ENCODE data around the gene XRCC4. TPM values are rescaled to one million over a fixed set of nuclear protein-coding genes. Genes with fewer than 3 reads are reported as not detected.

Gene XRCC4
- total RNA-seq, 1 experiment from 2014 or later = 13.8 TPM

DNA sequence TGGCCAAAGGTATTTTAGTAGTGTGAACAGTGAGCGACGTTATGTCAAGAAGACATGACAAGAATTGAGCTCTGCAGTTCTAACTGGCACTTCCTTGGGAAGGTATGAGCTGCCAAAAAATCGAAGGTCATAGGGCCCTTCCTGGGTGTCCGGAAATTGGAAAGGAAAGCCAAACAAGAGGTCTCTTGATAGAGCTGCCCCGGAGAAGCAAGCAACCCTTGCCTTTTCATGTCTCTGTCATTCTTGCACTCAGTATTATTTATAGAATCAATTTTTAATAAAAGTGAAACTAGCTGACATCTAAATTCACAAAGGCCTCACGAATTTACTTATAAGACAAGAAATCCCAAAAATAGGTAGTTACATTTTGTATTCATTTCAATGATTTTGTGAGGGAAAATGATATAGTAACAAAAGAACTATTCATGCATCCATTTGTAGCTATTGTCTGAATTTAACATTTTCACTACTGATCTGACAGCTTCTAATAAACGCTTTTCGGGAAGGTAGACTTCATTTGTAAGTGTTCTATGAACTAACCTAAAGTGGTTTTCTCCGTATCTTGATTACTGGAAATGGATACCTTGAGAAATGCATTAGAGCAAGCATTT lies 280.4 kb downstream of the XRCC4 start:
- ATAC-seq (no peak), DNase-seq (no peak)
- intact Hi-C loops (cut with micrococcal nuclease) = no loop called here
- Histone ChIP-seq H3K9me2 (replicated peaks; ENCODE audit: low read length) (no peaks in the 10 kb centered on the region), H2AFZ (ENCODE audit: low read length) (no peak overlapping the region), H3K27me3 (ENCODE audit: low read length) (no peaks in the 10 kb centered on the region), H3K4me1 (ENCODE audit: insufficient read depth, low read length) (no peaks in the 10 kb centered on the region), H3K79me2 (ENCODE audit: low read length) (no peaks in the 10 kb centered on the region), H3K9me3 (ENCODE audit: low read length) (no peaks in the 10 kb centered on the region), H4K20me1 (ENCODE audit: low read length) (no peaks in the 10 kb centered on the region), H3K4me2 (ENCODE audit: low read length) (no peak overlapping the region), H3K4me3 (ENCODE audit: low read length) (no peak overlapping the region), H3F3A (ENCODE audit: low read length, unreplicated experiment) (no peaks in the 10 kb centered on the region), H3K9ac (ENCODE audit: low read length) (no peak overlapping the region), H3K36me3 (ENCODE audit: low read depth, low read length) (no peaks in the 10 kb centered on the region), H3K27ac (ENCODE audit: low read length) (no peak overlapping the region)
- BruUV-seq (replicated peaks) = no TSS peak
- TF ChIP-seq EZH2 (IDR thresholded peaks at IDR 0.05; ENCODE audit: low read length, unreplicated experiment) (no peak), EZH2phosphoT487 (IDR thresholded peaks at IDR 0.05; ENCODE audit: borderline replicate concordance, low read length) (no peak)
- TF ChIP-seq, protein P1, sequence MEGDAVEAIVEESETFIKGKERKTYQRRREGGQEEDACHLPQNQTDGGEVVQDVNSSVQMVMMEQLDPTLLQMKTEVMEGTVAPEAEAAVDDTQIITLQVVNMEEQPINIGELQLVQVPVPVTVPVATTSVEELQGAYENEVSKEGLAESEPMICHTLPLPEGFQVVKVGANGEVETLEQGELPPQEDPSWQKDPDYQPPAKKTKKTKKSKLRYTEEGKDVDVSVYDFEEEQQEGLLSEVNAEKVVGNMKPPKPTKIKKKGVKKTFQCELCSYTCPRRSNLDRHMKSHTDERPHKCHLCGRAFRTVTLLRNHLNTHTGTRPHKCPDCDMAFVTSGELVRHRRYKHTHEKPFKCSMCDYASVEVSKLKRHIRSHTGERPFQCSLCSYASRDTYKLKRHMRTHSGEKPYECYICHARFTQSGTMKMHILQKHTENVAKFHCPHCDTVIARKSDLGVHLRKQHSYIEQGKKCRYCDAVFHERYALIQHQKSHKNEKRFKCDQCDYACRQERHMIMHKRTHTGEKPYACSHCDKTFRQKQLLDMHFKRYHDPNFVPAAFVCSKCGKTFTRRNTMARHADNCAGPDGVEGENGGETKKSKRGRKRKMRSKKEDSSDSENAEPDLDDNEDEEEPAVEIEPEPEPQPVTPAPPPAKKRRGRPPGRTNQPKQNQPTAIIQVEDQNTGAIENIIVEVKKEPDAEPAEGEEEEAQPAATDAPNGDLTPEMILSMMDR (conservative IDR thresholded peaks at IDR 0.05; ENCODE audit: low read depth, low read length) = no peak
- CTCF ChIA-PET = no interaction called here
- POLR2A ChIA-PET (ENCODE audit: unreplicated experiment) = no interaction called here

DNA sequence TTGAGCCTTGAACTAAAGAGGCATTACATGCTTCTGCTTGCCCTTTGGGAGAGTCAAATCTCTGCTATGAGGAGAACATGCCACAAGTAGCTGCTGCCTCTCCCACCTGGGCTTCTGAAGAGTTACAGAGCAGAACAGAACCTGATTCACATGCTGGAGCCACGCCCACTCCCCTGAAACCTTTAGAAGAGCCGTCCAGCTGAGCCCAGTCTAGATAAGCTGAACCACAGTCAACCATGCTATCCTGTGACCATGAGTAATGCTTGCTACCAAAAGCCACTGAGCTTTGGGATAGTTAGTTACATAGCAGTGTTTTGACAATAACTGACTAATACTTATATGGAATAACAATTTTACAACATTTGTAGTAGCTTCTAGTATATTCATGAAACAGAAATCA lies 283.2 kb downstream of the XRCC4 start:
- Histone ChIP-seq H3K27ac (ENCODE audit: low read length) (no peak overlapping the region), H3K4me3 (ENCODE audit: low read length) (no peak overlapping the region), H3K4me1 (ENCODE audit: insufficient read depth, low read length) (no peaks in the 10 kb centered on the region), H3F3A (ENCODE audit: low read length, unreplicated experiment) (no peaks in the 10 kb centered on the region), H2AFZ (ENCODE audit: low read length) (no peak overlapping the region), H3K9me3 (ENCODE audit: low read length) (no peaks in the 10 kb centered on the region), H3K4me2 (ENCODE audit: low read length) (no peak overlapping the region), H3K9me2 (replicated peaks; ENCODE audit: low read length) (no peaks in the 10 kb centered on the region), H3K9ac (ENCODE audit: low read length) (no peak overlapping the region), H3K79me2 (ENCODE audit: low read length) (no peaks in the 10 kb centered on the region), H4K20me1 (ENCODE audit: low read length) (no peaks in the 10 kb centered on the region), H3K36me3 (ENCODE audit: low read depth, low read length) (no peaks in the 10 kb centered on the region), H3K27me3 (ENCODE audit: low read length) (no peaks in the 10 kb centered on the region)
- CTCF ChIA-PET = no interaction called here
- ATAC-seq (no peak), DNase-seq (no peak)
- TF ChIP-seq, protein P1 (conservative IDR thresholded peaks at IDR 0.05; ENCODE audit: low read depth, low read length) = no peak
- TF ChIP-seq EZH2 (IDR thresholded peaks at IDR 0.05; ENCODE audit: low read length, unreplicated experiment) (no peak), EZH2phosphoT487 (IDR thresholded peaks at IDR 0.05; ENCODE audit: borderline replicate concordance, low read length) (no peak)
- intact Hi-C loops (cut with micrococcal nuclease) = no loop called here
- POLR2A ChIA-PET (ENCODE audit: unreplicated experiment) = interaction anchor here (0.6 kb wide), 1 partner anchor 391 kb away, joined by 4 read pairs; no protein-coding TSS in a partner anchor
- BruUV-seq (replicated peaks) = no TSS peak

DNA sequence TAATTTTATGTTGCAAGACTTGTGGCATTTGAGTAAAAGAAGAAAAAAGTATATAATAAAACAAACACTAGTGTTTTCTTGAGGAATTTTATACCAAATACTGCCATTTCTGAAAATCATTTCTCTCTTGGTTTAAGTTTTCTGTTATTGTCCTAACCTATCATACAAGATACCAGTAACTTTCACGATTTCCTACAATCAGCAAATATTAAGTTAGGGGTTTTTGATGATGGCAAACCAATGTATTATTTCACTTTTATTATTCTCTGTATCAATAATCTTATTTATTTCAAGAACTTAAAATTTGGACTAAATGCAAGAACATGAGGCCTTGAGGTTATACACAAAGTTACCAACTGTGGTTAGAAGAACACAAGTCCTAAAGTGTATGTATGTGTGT lies 285.2 kb downstream of the XRCC4 start:
- Histone ChIP-seq H3K27ac (ENCODE audit: low read length) (no peak overlapping the region), H3F3A (ENCODE audit: low read length, unreplicated experiment) (no peaks in the 10 kb centered on the region), H3K27me3 (ENCODE audit: low read length) (no peaks in the 10 kb centered on the region), H3K4me3 (ENCODE audit: low read length) (no peak overlapping the region), H3K4me2 (ENCODE audit: low read length) (no peak overlapping the region), H3K36me3 (ENCODE audit: low read depth, low read length) (no peaks in the 10 kb centered on the region), H3K79me2 (ENCODE audit: low read length) (no peaks in the 10 kb centered on the region), H2AFZ (ENCODE audit: low read length) (no peak overlapping the region), H3K9ac (ENCODE audit: low read length) (no peak overlapping the region), H3K4me1 (ENCODE audit: insufficient read depth, low read length) (no peaks in the 10 kb centered on the region), H4K20me1 (ENCODE audit: low read length) (no peaks in the 10 kb centered on the region), H3K9me2 (replicated peaks; ENCODE audit: low read length) (no peaks in the 10 kb centered on the region), H3K9me3 (ENCODE audit: low read length) (no peaks in the 10 kb centered on the region)
- CTCF ChIA-PET = no interaction called here
- intact Hi-C loops (cut with micrococcal nuclease) = no loop called here
- ATAC-seq = no peak
- POLR2A ChIA-PET (ENCODE audit: unreplicated experiment) = no interaction called here
- TF ChIP-seq EZH2phosphoT487 (IDR thresholded peaks at IDR 0.05; ENCODE audit: borderline replicate concordance, low read length) = no peak
- TF ChIP-seq, protein P1 (conservative IDR thresholded peaks at IDR 0.05; ENCODE audit: low read depth, low read length) = no peak
- no peak for TF ChIP-seq EZH2 (IDR thresholded peaks at IDR 0.05; ENCODE audit: low read length, unreplicated experiment)
- no peak for DNase-seq
- no TSS peak for BruUV-seq (replicated peaks)
